OCI-LY3 (cell line): ENCODE measurements around the gene CATSPERE.

Experiments used
- CTCF ChIP-seq: fragments of 200-600, 300-600 bp; sonication (generic); IDR thresholded peaks from 2 replicates; pipeline ENCODE4 v1.5.1; 2014; ENCODE audit warnings: antibody characterized with exemption, low read length, low read depth
- EZH2phosphoT487 ChIP-seq: fragments of 200-600 bp; shearing (Covaris generic); IDR thresholded peaks from 2 replicates; pipeline ENCODE4 v1.6.1; 2018; ENCODE audit warnings: antibody characterized with exemption, mixed run types, low read depth

GRCh38 chr1:244674446-244674845 is 213.4 kb downstream of the CATSPERE start:
- TF ChIP-seq CTCF: no peak
- TF ChIP-seq EZH2phosphoT487: no peak
